Endothelial cell of umbilical vein (primary cell): ENCODE measurements around the gene OPRD1. TPM values are rescaled to one million over a fixed set of nuclear protein-coding genes. Genes with fewer than 3 reads are reported as not detected.

Experiments
- BruUV-seq: library from RNA; stranded (reverse); fragments of 400-500 nt; replicated peaks from 2 replicates; lab custom pipeline; 2021; lab: Mats Ljungman, UMichigan
- CTCF ChIA-PET: fragments of 300-600, 350-600 bp; sonication (Branson Sonifier 250); formaldehyde crosslinking; loops from one replicate; lab custom pipeline; 2021; ENCODE audit warnings: antibody characterized with exemption, inconsistent platforms; lab: Charles Lee
- POLR2A ChIA-PET: fragments of 300-600, 350-600 bp; sonication (Branson Sonifier 250); formaldehyde crosslinking; loops from one replicate; lab custom pipeline; 2021; ENCODE audit warnings: antibody characterized with exemption, inconsistent platforms; lab: Charles Lee
- DNase-seq: peaks from one replicate; pipeline ENCODE4 v3.0.0-alpha.2; 2011; ENCODE audit warnings: low read depth, low spot score
- FAIRE-seq: peaks from 2 replicates; lab custom pipeline; 2011; peaks lifted over from hg19 to GRCh38; lab: Jason Lieb, UNC
- H2AFZ ChIP-seq: 2 replicates; pipeline ENCODE4 v1.6.0; 2012; ENCODE audit warnings: low read depth, low read length, control low read depth, inconsistent platforms
- H3K27ac ChIP-seq: 2 replicates; pipeline ENCODE4 v1.5.1; 2011; ENCODE audit warnings: low read depth, mild to moderate bottlenecking, control low read depth, low read length, moderate library complexity; ENCODE audit not compliant: insufficient read depth
- H3K27me3 ChIP-seq, 2 experiments: 2 replicates each; pipeline versions ENCODE4 v1.6.0 to v1.6.1; 2011; ENCODE audit warnings: low read length in 2 of 2, mixed read lengths in 1 of 2; ENCODE audit not compliant: control insufficient read depth in 2 of 2, insufficient read depth in 2 of 2
- H3K36me3 ChIP-seq, 2 experiments: 2 replicates in 1 of 2; 3 replicates in 1 of 2; pipeline ENCODE4 v1.5.1; 2011; ENCODE audit warnings: low read length in 2 of 2, mild to moderate bottlenecking in 1 of 2, moderate library complexity in 1 of 2; ENCODE audit not compliant: control insufficient read depth in 2 of 2, insufficient read depth in 2 of 2; ENCODE audit errors: extremely low read depth in 1 of 2
- H3K4me1 ChIP-seq: 3 replicates; pipeline ENCODE4 v1.5.1; 2011; ENCODE audit warnings: mild to moderate bottlenecking, low read length; ENCODE audit not compliant: control insufficient read depth, insufficient read depth; ENCODE audit errors: extremely low read depth
- H3K4me2 ChIP-seq: 2 replicates; pipeline ENCODE4 v1.6.1; 2011; ENCODE audit warnings: low read length, control low read depth, mixed read lengths; ENCODE audit not compliant: insufficient read depth
- H3K4me3 ChIP-seq, 3 experiments: fragments of 200-600 bp in 1 of 3; sonication (generic), shearing (Covaris generic) in 1 of 3; replicated peaks in 1 of 3; 2 replicates each; pipeline ENCODE4 v1.5.1; 2011 to 2016; ENCODE audit warnings: control low read depth in 3 of 3, low read length in 3 of 3, mild to moderate bottlenecking in 2 of 3, inconsistent platforms in 1 of 3, low read depth in 1 of 3, moderate library complexity in 1 of 3; ENCODE audit not compliant: insufficient read depth in 1 of 3
- H3K79me2 ChIP-seq: 2 replicates; pipeline ENCODE4 v1.6.0; 2012; ENCODE audit warnings: low read length, inconsistent platforms; ENCODE audit not compliant: control insufficient read depth, insufficient read depth
- H3K9ac ChIP-seq: replicated peaks from 2 replicates; pipeline ENCODE3; 2011; ENCODE audit warnings: low read length, control low read depth; ENCODE audit not compliant: insufficient read depth; ENCODE audit errors: extremely low read depth
- H3K9me1 ChIP-seq: replicated peaks from 3 replicates; pipeline ENCODE4 v1.6.0; 2011; ENCODE audit warnings: mild to moderate bottlenecking, low read length; ENCODE audit not compliant: control insufficient read depth, insufficient read depth; ENCODE audit errors: extremely low read depth
- H3K9me3 ChIP-seq: replicated peaks from 2 replicates; pipeline ENCODE4 v1.5.1; 2012; ENCODE audit warnings: low read length, inconsistent platforms; ENCODE audit not compliant: control insufficient read depth, insufficient read depth
- H4K20me1 ChIP-seq: replicated peaks from 2 replicates; pipeline ENCODE3; 2011; ENCODE audit warnings: mild to moderate bottlenecking, low read length; ENCODE audit not compliant: control insufficient read depth, insufficient read depth; ENCODE audit errors: extremely low read depth
- CTCF ChIP-seq, 2 donors: IDR thresholded peaks; 1 replicate in 1 of 2; 2 replicates in 1 of 2; pipeline ENCODE4 v1.5.1; 2011; ENCODE audit warnings: low read length in 2 of 2, mild to moderate bottlenecking in 2 of 2, moderate library complexity in 2 of 2, control low read depth in 1 of 2, inconsistent platforms in 1 of 2, low read depth in 1 of 2; ENCODE audit not compliant: insufficient read depth in 1 of 2; ENCODE audit errors: extremely low read depth in 1 of 2
- EZH2 ChIP-seq: IDR thresholded peaks from 2 replicates; pipeline ENCODE4 v1.6.1; 2012; ENCODE audit warnings: borderline replicate concordance, low read depth, mild to moderate bottlenecking, moderate library complexity, low read length, inconsistent platforms; ENCODE audit not compliant: severe bottlenecking
- FOS ChIP-seq: IDR thresholded peaks from 2 replicates; pipeline ENCODE4 v1.6.1; 2011; ENCODE audit warnings: mild to moderate bottlenecking, low read length, moderate library complexity, borderline replicate concordance; ENCODE audit not compliant: insufficient read depth
- GATA2 ChIP-seq: IDR thresholded peaks from 2 replicates; pipeline ENCODE4 v1.7.0; 2011; ENCODE audit warnings: low read depth, mild to moderate bottlenecking, moderate library complexity, mixed read lengths, low read length; ENCODE audit not compliant: insufficient read length, insufficient read depth
- JUN ChIP-seq: IDR thresholded peaks from 2 replicates; pipeline ENCODE4 v1.6.1; 2011; ENCODE audit warnings: borderline replicate concordance, low read depth; ENCODE audit not compliant: insufficient read length, insufficient read depth
- MAX ChIP-seq: IDR thresholded peaks from 2 replicates; pipeline ENCODE4 v1.6.1; 2011; ENCODE audit not compliant: insufficient read depth, insufficient read length
- MYC ChIP-seq: IDR thresholded peaks from one replicate; pipeline ENCODE4 v1.6.1; 2011; ENCODE audit warnings: mild to moderate bottlenecking, low read depth, low read length
- POLR2A ChIP-seq: IDR thresholded peaks from 2 replicates; pipeline ENCODE4 v1.6.1; 2012; ENCODE audit warnings: low read depth, mild to moderate bottlenecking, control low read depth, low read length
- POLR2AphosphoS5 ChIP-seq: IDR thresholded peaks from 2 replicates; pipeline ENCODE4 v1.6.1; 2012; ENCODE audit warnings: low read depth, mild to moderate bottlenecking, control low read depth, low read length, moderate library complexity; ENCODE audit not compliant: insufficient read depth
- dilution Hi-C: fragments of 300-500 bp; cut with MboI; formaldehyde crosslinking; loops from one replicate; pipeline ENCODE4 v1.15.0; 2019; ENCODE audit warnings: low sequenced_read_pairs; ENCODE audit not compliant: extremely low pct_ligation_motif_present
- intact Hi-C: fragments of 100-400 bp; cut with micrococcal nuclease; formaldehyde crosslinking; loops from one replicate; pipeline ENCODE4 v1.10.0; 2022
- polyA plus RNA-seq, 4 experiments: library from polyadenylated mRNA; depleted of rRNA in 3 of 4; stranded (reverse) in 3 of 4; unstranded in 1 of 4; fragments of >200 nt; gene quantifications; 2 replicates each; pipeline versions ENCODE4 v1.2.1 to v1.2.3, GENCODE V29; 2011 to 2012; ENCODE audit warnings: missing spikeins in 1 of 4
- total RNA-seq: library from RNA; stranded (reverse); gene quantifications from 2 replicates; pipeline ENCODE4 v1.2.3, GENCODE V29; 2021

The OPRD1 gene
- total and polyA plus RNA-seq, 2 donors (not counting 3 experiments of a cell fraction or from before 2014, with no cell fraction given) = not detected

GRCh38 chr1:28862571-28863403 is 50.8 kb downstream of the OPRD1 start:
- no peaks in the 10 kb centered on the region for H3K79me2 ChIP-seq
- H3K36me3 ChIP-seq = no peaks in the 10 kb centered on the region
- DNase-seq (no peak), FAIRE-seq (no peak)
- H3K9ac ChIP-seq = no peak overlapping the region
- H3K9me1 ChIP-seq = no peaks in the 10 kb centered on the region
- no TSS peak for BruUV-seq
- dilution Hi-C loops = no loop called here
- no peaks in the 10 kb centered on the region for H3K27me3 ChIP-seq
- TF ChIP-seq MAX = no peak
- TF ChIP-seq CTCF (IDR thresholded peaks at IDR 0.05; ENCODE audit: extremely low read depth in 1 of 2, insufficient read depth in 1 of 2, low read depth in 1 of 2, low read length in 2 of 2) = no peak
- no peak for TF ChIP-seq FOS
- no peak for TF ChIP-seq POLR2AphosphoS5
- no peak for TF ChIP-seq GATA2
- no peak for TF ChIP-seq MYC
- TF ChIP-seq JUN = no peak
- TF ChIP-seq EZH2 = no peak
- no peak for TF ChIP-seq POLR2A
- POLR2A ChIA-PET = no interaction called here
- no peak overlapping the region for H2AFZ ChIP-seq
- CTCF ChIA-PET = interaction anchor here (1.1 to 3.6 kb wide), 3 partner anchors 15 to 77 kb away, joined by 3 to 23 read pairs (median 4); no protein-coding TSS in a partner anchor
- intact Hi-C loops = no loop called here
- no peaks in the 10 kb centered on the region for H3K4me1 ChIP-seq
- H3K4me2 ChIP-seq = no peak overlapping the region
- H3K27ac ChIP-seq = no peak overlapping the region
- H4K20me1 ChIP-seq = no peaks in the 10 kb centered on the region
- H3K4me3 ChIP-seq = no peak overlapping the region
- no peaks in the 10 kb centered on the region for H3K9me3 ChIP-seq
